ES-I3 (cell line): ENCODE results near the gene LMCD1.

Experiments
- H3K36me3 ChIP-seq: 2 replicates; pipeline ENCODE4 v1.6.1; 2013; ENCODE audit warnings: mild to moderate bottlenecking, low read length, control low read depth, moderate library complexity; ENCODE audit not compliant: insufficient read depth
- H3K4me1 ChIP-seq: 2 replicates; pipeline ENCODE4 v1.6.1; 2013; ENCODE audit warnings: mild to moderate bottlenecking, control low read depth, low read length; ENCODE audit not compliant: insufficient read depth
- H3K9ac ChIP-seq: 2 replicates; pipeline ENCODE4 v1.6.1; 2013; ENCODE audit warnings: low read depth, mild to moderate bottlenecking, low read length, moderate library complexity
- H3K9me3 ChIP-seq: 2 replicates; pipeline ENCODE4 v1.6.1; 2013; ENCODE audit warnings: mild to moderate bottlenecking, low read length, moderate library complexity; ENCODE audit not compliant: control insufficient read depth, insufficient read depth

Gene LMCD1

GRCh38 chr3:8489278-8489792 is 12.3 kb upstream of the LMCD1 start:
- no peaks in the 10 kb centered on the region for H3K36me3 ChIP-seq
- no peak overlapping the region for H3K9ac ChIP-seq
- H3K9me3 ChIP-seq = no peaks in the 10 kb centered on the region
- peaks cover 28% of the 10 kb centered on the region for H3K4me1 ChIP-seq

GRCh38 chr3:8490079-8490552 is 11.5 kb upstream of the LMCD1 start:
- H3K9me3 ChIP-seq = no peaks in the 10 kb centered on the region
- H3K36me3 ChIP-seq = no peaks in the 10 kb centered on the region
- no peak overlapping the region for H3K9ac ChIP-seq
- peaks cover 32% of the 10 kb centered on the region for H3K4me1 ChIP-seq

DNA sequence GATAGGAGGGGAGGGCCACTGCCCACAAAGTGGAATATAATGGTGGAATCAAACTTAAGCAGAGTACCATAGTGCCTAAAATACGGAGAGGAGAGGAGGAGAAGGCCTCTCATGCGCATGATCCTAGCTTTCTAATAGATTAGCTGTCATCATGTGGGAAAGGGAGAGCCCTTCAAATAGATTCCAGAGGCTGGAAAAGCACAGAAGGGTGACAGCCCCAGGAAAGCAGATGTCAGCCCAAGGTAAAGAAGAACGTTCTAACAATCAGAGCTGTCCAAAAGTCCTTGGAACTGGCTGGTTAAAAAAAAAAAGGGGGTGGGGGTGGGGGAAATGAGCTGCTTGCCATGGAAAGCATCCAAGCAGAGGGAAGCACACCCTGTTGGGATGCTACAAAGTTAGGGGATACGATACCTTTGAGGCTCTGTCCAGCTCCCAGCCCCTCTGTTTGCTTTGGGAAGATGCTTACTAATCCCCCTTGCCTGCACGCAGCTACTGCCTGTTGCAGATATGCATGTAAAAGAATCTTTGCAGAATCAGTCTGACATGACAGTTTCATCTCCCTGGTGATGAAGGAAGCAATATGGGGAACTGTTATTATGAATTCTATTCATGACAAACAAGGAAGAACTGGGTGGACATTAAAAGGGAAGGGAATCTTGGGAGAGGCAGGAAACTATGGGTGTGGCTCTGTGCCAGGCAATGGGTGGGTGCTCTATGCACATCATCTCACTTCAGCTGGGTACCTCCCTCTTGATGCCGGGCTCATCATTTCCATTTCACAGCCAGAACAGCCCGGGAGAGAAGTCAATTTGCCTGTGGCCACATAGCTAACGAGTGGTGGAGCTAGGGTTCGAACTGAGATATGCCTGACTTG is 10.1 kb upstream of the LMCD1 start:
- Histone ChIP-seq H3K9ac (no peak overlapping the region), H3K4me1 (peaks cover 32% of the 10 kb centered on the region), H3K9me3 (no peaks in the 10 kb centered on the region), H3K36me3 (no peaks in the 10 kb centered on the region)

DNA sequence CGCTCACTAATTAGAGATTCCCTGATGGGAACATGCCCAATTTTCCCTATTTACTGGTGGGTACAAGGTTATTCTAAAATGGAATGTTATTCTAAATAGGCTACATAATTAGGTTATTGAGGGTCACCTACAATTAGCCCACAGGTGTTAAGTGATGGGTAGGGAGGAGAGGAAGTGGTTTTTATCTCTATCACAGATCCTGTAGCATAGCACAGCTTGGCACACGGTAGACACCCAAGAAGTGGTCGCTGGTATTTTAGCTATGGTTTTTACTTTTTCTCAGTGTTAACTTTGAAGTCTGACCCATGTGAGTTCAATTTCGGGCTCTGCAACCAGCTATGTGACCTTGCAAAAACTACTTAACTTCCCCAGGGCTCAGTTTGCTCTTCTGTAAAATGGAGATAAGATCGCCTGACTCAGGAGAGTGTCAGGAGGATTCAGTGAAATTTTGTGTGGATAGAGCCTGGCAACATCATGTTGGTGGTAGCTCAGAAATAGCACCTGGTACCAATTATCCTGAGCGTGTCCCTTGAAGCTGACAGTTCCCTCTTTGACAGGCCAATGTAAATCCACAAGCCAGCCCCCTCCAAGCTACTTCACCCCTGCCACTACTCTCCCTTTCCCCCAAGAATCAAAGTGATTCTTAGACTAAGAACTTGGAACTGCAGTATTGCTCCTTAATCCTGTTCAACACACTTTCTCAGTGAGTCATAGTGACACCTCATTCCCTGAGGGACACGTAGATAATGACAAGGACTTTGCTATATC is 8.7 kb upstream of the LMCD1 start:
- no peak overlapping the region for H3K9ac ChIP-seq
- no peaks in the 10 kb centered on the region for H3K9me3 ChIP-seq
- no peaks in the 10 kb centered on the region for H3K36me3 ChIP-seq
- peaks cover 36% of the 10 kb centered on the region for H3K4me1 ChIP-seq

GRCh38 chr3:8493744-8494143 is 7.9 kb upstream of the LMCD1 start:
- Histone ChIP-seq H3K36me3 (no peaks in the 10 kb centered on the region), H3K9ac (no peak overlapping the region; the same call in 1 of the 2 replicates), H3K4me1 (peaks cover 44% of the 10 kb centered on the region), H3K9me3 (no peaks in the 10 kb centered on the region)

DNA sequence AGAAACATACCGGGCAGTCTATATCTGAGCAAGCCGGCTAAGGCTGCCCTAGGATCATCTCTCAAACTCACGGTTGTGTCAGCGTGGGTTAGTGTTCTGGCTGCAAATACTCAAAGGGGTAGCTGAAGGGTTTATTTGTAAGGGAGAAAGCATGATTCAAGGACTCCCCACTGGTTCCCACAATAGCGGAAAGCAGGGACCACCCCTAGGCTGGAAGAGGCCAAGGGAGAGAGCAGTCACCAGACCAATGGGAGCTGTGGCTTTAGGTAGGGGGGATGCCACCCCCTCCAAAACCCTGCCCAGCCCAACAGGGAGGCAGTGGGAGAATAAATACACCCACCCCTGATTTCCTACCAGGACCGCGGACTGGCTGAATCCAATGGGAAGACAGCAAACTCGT is 7.3 kb upstream of the LMCD1 start:
- Histone ChIP-seq H3K9me3 (no peaks in the 10 kb centered on the region), H3K9ac (no peak overlapping the region; the same call in 1 of the 2 replicates), H3K4me1 (peaks cover 47% of the 10 kb centered on the region), H3K36me3 (no peaks in the 10 kb centered on the region)

DNA sequence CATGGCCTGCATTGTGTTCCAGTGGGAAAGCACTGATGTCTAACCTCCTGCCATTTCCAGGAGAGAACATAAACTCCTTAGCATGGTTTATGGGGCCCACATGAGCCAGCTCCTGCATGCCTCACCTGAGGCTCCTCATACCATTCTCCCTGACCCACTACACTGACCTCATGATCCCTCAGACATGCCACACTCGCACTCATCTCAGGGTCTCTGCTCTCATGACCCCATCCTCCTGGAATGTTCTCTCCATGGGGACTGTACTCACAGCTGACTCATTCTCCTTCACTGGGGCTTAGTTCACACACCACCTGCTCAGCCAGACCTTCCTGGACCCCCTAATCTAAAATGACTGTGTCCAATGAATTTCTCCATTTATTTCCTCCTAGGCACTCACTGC is 4.0 kb upstream of the LMCD1 start:
- H3K4me1 ChIP-seq = peaks cover 52% of the 10 kb centered on the region
- no peaks in the 10 kb centered on the region for H3K36me3 ChIP-seq
- no peak overlapping the region for H3K9ac ChIP-seq
- H3K9me3 ChIP-seq = no peaks in the 10 kb centered on the region

DNA sequence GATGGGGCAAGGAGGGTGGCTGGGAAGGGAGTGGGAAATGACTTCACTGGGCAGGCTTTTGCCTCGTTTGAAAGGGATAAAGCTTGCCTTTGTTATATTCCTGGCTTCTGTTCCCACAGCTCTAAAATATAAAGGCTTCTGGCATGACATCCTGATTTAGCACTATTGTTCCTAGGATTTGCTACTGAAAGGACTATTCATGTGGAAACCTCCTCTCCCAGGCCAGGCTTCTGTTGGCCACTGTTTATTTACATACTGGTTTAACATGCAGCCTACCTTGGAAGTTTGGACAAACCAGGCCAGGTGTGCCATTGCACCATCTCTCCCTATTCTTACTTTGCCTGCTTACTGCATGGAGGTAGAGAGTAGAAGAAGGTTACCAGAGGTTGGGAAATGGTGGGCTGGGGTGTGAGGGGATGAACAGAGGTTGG is 2.4 kb upstream of the LMCD1 start:
- Histone ChIP-seq H3K9ac (no peak overlapping the region), H3K36me3 (no peaks in the 10 kb centered on the region), H3K9me3 (no peaks in the 10 kb centered on the region), H3K4me1 (peaks cover 52% of the 10 kb centered on the region)

GRCh38 chr3:8500319-8500988 is 1.2 kb upstream of the LMCD1 start:
- no peaks in the 10 kb centered on the region for H3K9me3 ChIP-seq
- peaks cover 47% of the 10 kb centered on the region for H3K4me1 ChIP-seq
- H3K9ac ChIP-seq = peak overlapping the region; percentile 29
- H3K36me3 ChIP-seq = no peaks in the 10 kb centered on the region

GRCh38 chr3:8500989-8501370 is 643 bp upstream of the LMCD1 start:
- Histone ChIP-seq H3K9me3 (no peaks in the 10 kb centered on the region), H3K9ac (peak overlapping the region; percentile 49), H3K36me3 (no peaks in the 10 kb centered on the region), H3K4me1 (peaks cover 47% of the 10 kb centered on the region)

GRCh38 chr3:8503461-8503860 is 1.8 kb downstream of the LMCD1 start:
- H3K4me1 ChIP-seq = peaks cover 38% of the 10 kb centered on the region
- H3K9ac ChIP-seq = no peak overlapping the region
- H3K36me3 ChIP-seq = no peaks in the 10 kb centered on the region
- no peaks in the 10 kb centered on the region for H3K9me3 ChIP-seq

DNA sequence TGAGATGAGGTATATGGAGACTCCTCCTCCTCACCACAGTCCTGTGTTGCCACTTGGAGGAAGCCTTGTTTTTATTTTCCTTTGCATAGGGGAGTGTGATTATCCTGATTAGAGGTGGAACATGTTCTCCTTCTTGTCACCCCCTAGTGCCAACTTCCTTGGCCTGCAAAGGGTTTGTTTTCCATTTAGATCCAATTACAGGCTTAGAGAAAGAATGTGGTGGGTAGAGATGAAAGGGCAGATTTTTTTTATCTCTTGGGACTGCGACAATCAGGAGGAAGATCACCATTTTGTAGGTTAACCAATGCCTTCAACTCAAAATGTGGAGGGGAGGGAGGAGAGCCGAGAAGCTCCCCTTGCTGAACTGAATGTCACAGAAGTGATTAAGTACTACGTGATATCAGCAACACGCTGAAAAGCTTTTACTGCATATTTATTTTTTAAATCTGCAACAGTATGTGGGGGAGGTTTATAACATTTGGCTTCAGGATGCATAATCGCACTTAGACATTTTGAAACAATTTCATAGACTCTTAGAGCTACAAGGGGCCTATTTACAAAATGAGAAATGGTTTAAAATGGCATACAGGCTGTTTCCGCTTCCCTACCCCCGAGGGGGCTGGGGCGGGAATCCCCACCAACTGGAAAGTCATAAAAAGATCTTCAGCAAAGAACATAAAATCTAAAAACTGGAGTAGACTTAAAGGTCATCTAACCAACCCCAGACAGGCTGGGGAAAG is 2.4 kb downstream of the LMCD1 start:
- Histone ChIP-seq H3K4me1 (peaks cover 33% of the 10 kb centered on the region), H3K9ac (no peak overlapping the region), H3K36me3 (no peaks in the 10 kb centered on the region), H3K9me3 (no peaks in the 10 kb centered on the region)

DNA sequence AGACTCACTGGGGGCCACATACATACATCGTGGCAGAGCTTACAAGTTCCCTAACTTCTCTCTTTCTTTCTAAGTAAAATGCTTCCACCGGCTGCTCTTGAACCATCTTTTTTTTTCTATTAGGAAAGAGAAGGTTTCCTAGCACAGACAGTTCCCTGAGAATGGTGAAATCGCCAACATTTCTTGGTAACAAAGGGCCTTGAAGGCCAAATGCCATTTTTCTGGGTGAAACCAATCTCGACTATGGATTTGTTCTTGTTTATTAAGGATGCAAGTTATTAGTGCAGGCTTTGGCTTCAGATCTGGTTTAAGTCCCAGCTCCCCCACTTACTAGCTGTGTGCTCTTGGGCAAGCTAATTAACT is 3.0 kb downstream of the LMCD1 start:
- Histone ChIP-seq H3K9ac (no peak overlapping the region), H3K4me1 (peaks cover 30% of the 10 kb centered on the region)

DNA sequence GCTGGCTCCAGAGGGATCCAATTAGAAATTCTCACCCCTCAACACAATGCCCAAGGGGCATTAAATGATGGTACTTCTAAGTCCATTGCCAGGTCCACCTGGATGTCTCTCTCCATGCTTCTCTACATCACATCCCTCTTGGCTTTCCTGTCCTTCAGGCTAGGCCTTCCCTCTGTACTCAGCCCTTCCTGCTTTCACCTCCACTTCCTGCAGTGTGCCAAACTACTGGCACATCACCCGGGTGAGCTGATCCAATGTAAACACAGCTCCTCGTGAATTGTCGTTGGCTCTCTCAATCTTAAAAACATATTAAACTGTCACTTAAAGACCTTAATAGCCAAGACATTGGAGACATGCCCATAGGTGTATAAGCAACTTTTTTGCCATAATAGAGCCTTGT is 4.0 kb downstream of the LMCD1 start:
- H3K36me3 ChIP-seq = peaks cover 7% of the 10 kb centered on the region; the same call in 1 of the 2 replicates
- H3K9ac ChIP-seq = no peak overlapping the region
- H3K9me3 ChIP-seq = no peaks in the 10 kb centered on the region
- peaks cover 20% of the 10 kb centered on the region for H3K4me1 ChIP-seq

More for the DNA sequence above, 3.0 kb downstream of the LMCD1 start:
- Histone ChIP-seq H3K9me3 (no peaks in the 10 kb centered on the region), H3K36me3 (peaks cover 4% of the 10 kb centered on the region; the same call in 1 of the 2 replicates)
